ENCODE measurements around the gene CNTN4. TPM values are rescaled to one million over a fixed set of nuclear protein-coding genes. Genes with fewer than 3 reads are reported as not detected.

CNTN4 gene
- total and polyA plus RNA-seq, 7 donors = 0.17 to 3.2 (median 0.42) TPM

- Histone ChIP-seq H3K4me1 (peaks cover 3% of the 10 kb centered on the region), H3K27me3 (ENCODE audit: insufficient read depth in 3 of 3, low read length in 2 of 3) (no peaks in the 10 kb centered on the region), H3K4me3 (no peak overlapping the region), H3K36me3 (ENCODE audit: insufficient read depth in 1 of 2, low read depth in 1 of 2) (no peaks in the 10 kb centered on the region), H3K27ac (no peak overlapping the region), H3K9me3 (no peaks in the 10 kb centered on the region)
- ATAC-seq (no peak), DNase-seq (no peak)
- TF ChIP-seq CTCF (IDR thresholded peaks at IDR 0.05) = no peak
- WGBS, 3 donors = 71 to 80% (median 77%) methylated on average over 6 of the region's 6 CpGs
- intact Hi-C loops (cut with DNase I) = no loop called here
Observed at GRCh38 chr3:3085782-3086181, 987.1 kb downstream of the CNTN4 start.

GRCh38 chr3:3086239-3086638, 987.6 kb downstream of the CNTN4 start:
- WGBS, 3 donors = 80 to 91% (median 82%) methylated on average over 6 of the region's 6 CpGs
- no peak for TF ChIP-seq CTCF (IDR thresholded peaks at IDR 0.05)
- peaks cover 3% of the 10 kb centered on the region for H3K4me1 ChIP-seq
- no peak overlapping the region for H3K27ac ChIP-seq
- no peak overlapping the region for H3K4me3 ChIP-seq
- no peaks in the 10 kb centered on the region for H3K27me3 ChIP-seq (ENCODE audit: insufficient read depth in 3 of 3, low read length in 2 of 3)
- H3K36me3 ChIP-seq (ENCODE audit: insufficient read depth in 1 of 2, low read depth in 1 of 2) = no peaks in the 10 kb centered on the region
- intact Hi-C loops (cut with DNase I) = no loop called here
- ATAC-seq = no peak
- no peaks in the 10 kb centered on the region for H3K9me3 ChIP-seq
- DNase-seq = no peak

- intact Hi-C loops (cut with DNase I) = no loop called here
- ATAC-seq = no peak
- Histone ChIP-seq H3K9me3 (no peaks in the 10 kb centered on the region), H3K4me3 (no peak overlapping the region), H3K27me3 (ENCODE audit: insufficient read depth in 3 of 3, low read length in 2 of 3) (no peaks in the 10 kb centered on the region), H3K4me1 (peaks cover 3% of the 10 kb centered on the region), H3K27ac (no peak overlapping the region), H3K36me3 (ENCODE audit: insufficient read depth in 1 of 2, low read depth in 1 of 2) (no peaks in the 10 kb centered on the region)
- TF ChIP-seq CTCF (IDR thresholded peaks at IDR 0.05) = no peak
- DNase-seq = no peak
Observed at GRCh38 chr3:3087279-3087678, 988.6 kb downstream of the CNTN4 start.

GRCh38 chr3:3087716-3088465, 989.2 kb downstream of the CNTN4 start:
- no peak for ATAC-seq
- no peak for DNase-seq
- peaks cover 3% of the 10 kb centered on the region for H3K4me1 ChIP-seq
- 50 to 59% (median 59%) methylated on average over 7 of the region's 7 CpGs for WGBS, 3 donors
- TF ChIP-seq CTCF (IDR thresholded peaks at IDR 0.05) = no peak
- H3K4me3 ChIP-seq = no peak overlapping the region
- no peak overlapping the region for H3K27ac ChIP-seq
- intact Hi-C loops (cut with DNase I) = no loop called here
- no peaks in the 10 kb centered on the region for H3K9me3 ChIP-seq
- H3K36me3 ChIP-seq (ENCODE audit: insufficient read depth in 1 of 2, low read depth in 1 of 2) = no peaks in the 10 kb centered on the region
- H3K27me3 ChIP-seq (ENCODE audit: insufficient read depth in 3 of 3, low read length in 2 of 3) = no peaks in the 10 kb centered on the region

GRCh38 chr3:3089017-3089416, 990.4 kb downstream of the CNTN4 start:
- intact Hi-C loops (cut with DNase I) = no loop called here
- Histone ChIP-seq H3K4me3 (no peak overlapping the region), H3K9me3 (no peaks in the 10 kb centered on the region), H3K36me3 (ENCODE audit: insufficient read depth in 1 of 2, low read depth in 1 of 2) (no peaks in the 10 kb centered on the region), H3K4me1 (peaks cover 3% of the 10 kb centered on the region), H3K27ac (no peak overlapping the region), H3K27me3 (ENCODE audit: insufficient read depth in 3 of 3, low read length in 2 of 3) (no peaks in the 10 kb centered on the region)
- DNase-seq = no peak
- TF ChIP-seq CTCF (IDR thresholded peaks at IDR 0.05) = no peak
- 61 to 74% (median 65%) methylated on average over 4 of the region's 4 CpGs for WGBS, 3 donors
- no peak for ATAC-seq

All from psoas muscle (tissue), 8 donors.